Esophagus (tissue), 2 donors: ENCODE measurements around the gene PLXNB2. TPM values are rescaled to one million over a fixed set of nuclear protein-coding genes. Genes with fewer than 3 reads are reported as not detected.

Experiments
- H3K27ac ChIP-seq, 2 donors: one replicate each; pipeline ENCODE4 v1.5.1; 2013; ENCODE audit warnings: low read depth in 2 of 2, mild to moderate bottlenecking in 2 of 2, inconsistent platforms in 1 of 2, low read length in 1 of 2, moderate library complexity in 1 of 2
- H3K27me3 ChIP-seq, 2 donors: one replicate each; pipeline ENCODE4 v1.6.1; 2013; ENCODE audit warnings: low read length in 2 of 2, control low read depth in 1 of 2, mild to moderate bottlenecking in 1 of 2; ENCODE audit not compliant: insufficient read depth in 2 of 2, control insufficient read depth in 1 of 2
- H3K36me3 ChIP-seq, 2 donors: one replicate each; pipeline ENCODE4 v1.6.1; 2013; ENCODE audit warnings: low read length in 1 of 2; ENCODE audit not compliant: control insufficient read depth in 2 of 2, insufficient read depth in 2 of 2
- H3K4me1 ChIP-seq, 2 donors: one replicate each; pipeline ENCODE4 v1.6.1; 2013; ENCODE audit warnings: low read length in 1 of 2; ENCODE audit not compliant: control insufficient read depth in 2 of 2, insufficient read depth in 2 of 2
- H3K4me3 ChIP-seq, 2 donors: one replicate each; pipeline ENCODE4 v1.5.1; 2013; ENCODE audit warnings: low read length in 2 of 2, mild to moderate bottlenecking in 2 of 2, low read depth in 1 of 2, moderate library complexity in 1 of 2
- H3K9me3 ChIP-seq, 2 donors: one replicate each; pipeline ENCODE4 v1.6.1; 2013; ENCODE audit warnings: mild to moderate bottlenecking in 2 of 2, low read depth in 1 of 2, low read length in 1 of 2, moderate library complexity in 1 of 2; ENCODE audit not compliant: control insufficient read depth in 2 of 2, insufficient read depth in 1 of 2
- WGBS, 2 donors: extraction: QIAGEN DNeasy Blood & Tissue Kit; methylation state at CpG; one replicate each; pipeline ENCODE4 v1.1.7; 2013; 5-methylcytosine and 5-hydroxymethylcytosine counted together
- polyA plus RNA-seq, 2 donors: library from polyadenylated mRNA; stranded (reverse); fragments of 200-250 nt; gene quantifications; one replicate each; pipeline ENCODE4 v1.2.3, GENCODE V29; 2013
- donor health status: healthy with polysubstance abuse.
- donor health status: Bipolar disorder and iron deficiency.

PLXNB2 gene
- polyA plus RNA-seq, 2 donors = 107 to 186 TPM

DNA sequence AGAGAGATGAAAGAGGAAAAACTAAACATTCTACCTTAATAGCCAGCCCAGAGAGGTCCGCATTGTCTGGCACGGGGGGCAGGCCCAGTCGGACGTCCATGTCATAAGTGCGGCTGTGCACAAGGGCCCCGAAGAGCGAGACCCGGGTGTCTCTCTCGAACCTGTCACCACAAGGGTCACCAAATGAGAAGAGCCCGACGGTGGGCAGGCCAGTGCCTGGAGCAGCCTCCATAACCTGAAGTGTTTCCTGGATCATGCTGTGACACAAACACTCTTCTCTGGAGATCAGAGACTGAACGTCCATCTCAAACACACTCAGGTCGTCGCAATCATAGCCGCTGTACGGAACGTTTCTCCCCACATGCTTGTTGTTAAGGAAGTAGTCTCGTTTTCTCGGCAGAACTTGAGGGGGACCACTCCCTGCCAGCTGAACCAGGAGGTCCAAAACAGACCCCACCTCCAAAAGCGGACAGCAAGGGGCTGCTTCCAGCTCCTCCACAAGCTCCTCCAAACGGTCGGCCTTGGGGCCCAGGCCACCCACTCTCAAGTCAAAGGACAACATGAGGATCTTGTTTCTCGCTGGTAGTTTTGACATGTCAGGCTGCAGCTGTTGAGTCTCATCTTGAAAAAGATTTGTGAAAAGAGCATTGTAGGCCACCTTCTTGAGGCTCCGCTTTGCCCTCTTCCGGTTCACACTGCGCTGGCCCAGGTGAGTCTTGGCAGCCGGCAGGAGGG is 63.6 kb downstream of the PLXNB2 start:
- Histone ChIP-seq H3K27ac (peak overlapping the region; percentile 96), H3K27me3 (no peaks in the 10 kb centered on the region), H3K9me3 (no peaks in the 10 kb centered on the region), H3K4me1 (peaks cover 13 to 21% of the 10 kb centered on the region in 2 donors), H3K36me3 (peaks cover 9 to 31% of the 10 kb centered on the region in 2 donors), H3K4me3 (peak overlapping the region; percentile 77 to 82)
- WGBS, 2 donors = 14 to 15% methylated on average over 27 of the region's 27 CpGs

GRCh38 chr22:50242406-50242949 is 65.0 kb downstream of the PLXNB2 start:
- H3K36me3 ChIP-seq = peaks cover 9 to 22% of the 10 kb centered on the region in 2 donors
- H3K27ac ChIP-seq = no peak overlapping the region
- H3K4me1 ChIP-seq = peaks cover 11 to 17% of the 10 kb centered on the region in 2 donors
- peak overlapping the region in 1 of 2 donors; percentile 25 for H3K4me3 ChIP-seq
- 52 to 56% methylated on average over 14 of the region's 14 CpGs for WGBS, 2 donors
- H3K9me3 ChIP-seq = no peaks in the 10 kb centered on the region
- H3K27me3 ChIP-seq = no peaks in the 10 kb centered on the region

GRCh38 chr22:50238755-50239154 is 68.7 kb downstream of the PLXNB2 start:
- H3K27ac ChIP-seq = no peak overlapping the region
- peaks cover 9 to 21% of the 10 kb centered on the region in 2 donors for H3K36me3 ChIP-seq
- H3K27me3 ChIP-seq = no peaks in the 10 kb centered on the region
- no peak overlapping the region for H3K4me3 ChIP-seq
- H3K9me3 ChIP-seq = no peaks in the 10 kb centered on the region
- WGBS, 2 donors = 89 to 94% methylated on average over 9 of the region's 9 CpGs
- peaks cover 3 to 14% of the 10 kb centered on the region in 2 donors for H3K4me1 ChIP-seq

GRCh38 chr22:50236731-50237409 is 70.6 kb downstream of the PLXNB2 start:
- no peaks in the 10 kb centered on the region for H3K9me3 ChIP-seq
- 71% methylated on average over 11 of the region's 11 CpGs for WGBS, 2 donors
- no peaks in the 10 kb centered on the region for H3K27me3 ChIP-seq
- no peak overlapping the region for H3K4me3 ChIP-seq
- H3K27ac ChIP-seq = no peak overlapping the region
- peaks cover 9 to 29% of the 10 kb centered on the region in 2 donors for H3K36me3 ChIP-seq
- peaks cover 0 to 10% of the 10 kb centered on the region in 2 donors for H3K4me1 ChIP-seq

DNA sequence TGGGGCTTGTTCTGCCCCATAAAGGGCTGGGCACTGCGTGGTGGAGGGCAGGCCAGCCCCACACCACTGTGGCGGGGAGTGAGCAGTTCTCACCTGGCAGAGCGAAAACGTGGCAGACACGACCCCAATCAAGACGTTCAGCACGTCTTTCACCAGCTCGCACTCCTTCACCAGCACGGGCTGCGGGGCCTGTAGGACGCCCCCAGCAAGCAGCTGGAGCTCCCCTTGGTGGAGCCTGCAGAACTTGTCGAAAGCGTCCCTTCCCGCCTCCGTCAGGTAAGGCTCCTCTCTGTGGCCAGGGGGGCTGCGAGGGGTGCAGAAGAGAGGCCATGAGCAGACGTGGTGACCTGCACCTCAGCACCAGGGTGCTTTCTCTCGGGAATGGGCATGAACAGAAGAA is 74.2 kb downstream of the PLXNB2 start:
- H3K36me3 ChIP-seq = peaks cover 4 to 29% of the 10 kb centered on the region in 2 donors
- no peak overlapping the region for H3K27ac ChIP-seq
- H3K4me3 ChIP-seq = no peak overlapping the region
- H3K9me3 ChIP-seq = no peaks in the 10 kb centered on the region
- 91% methylated on average over 18 of the region's 18 CpGs for WGBS, 2 donors
- peaks cover 0 to 10% of the 10 kb centered on the region in 2 donors for H3K4me1 ChIP-seq
- no peaks in the 10 kb centered on the region for H3K27me3 ChIP-seq

- no peak overlapping the region for H3K27ac ChIP-seq
- H3K27me3 ChIP-seq = no peaks in the 10 kb centered on the region
- WGBS, 2 donors = 90 to 92% methylated on average over 20 of the region's 20 CpGs
- peaks cover 4 to 32% of the 10 kb centered on the region in 2 donors for H3K36me3 ChIP-seq
- peaks cover 0 to 10% of the 10 kb centered on the region in 2 donors for H3K4me1 ChIP-seq
- H3K4me3 ChIP-seq = no peak overlapping the region
- no peaks in the 10 kb centered on the region for H3K9me3 ChIP-seq
Observed at GRCh38 chr22:50232481-50233151, 74.8 kb downstream of the PLXNB2 start.

DNA sequence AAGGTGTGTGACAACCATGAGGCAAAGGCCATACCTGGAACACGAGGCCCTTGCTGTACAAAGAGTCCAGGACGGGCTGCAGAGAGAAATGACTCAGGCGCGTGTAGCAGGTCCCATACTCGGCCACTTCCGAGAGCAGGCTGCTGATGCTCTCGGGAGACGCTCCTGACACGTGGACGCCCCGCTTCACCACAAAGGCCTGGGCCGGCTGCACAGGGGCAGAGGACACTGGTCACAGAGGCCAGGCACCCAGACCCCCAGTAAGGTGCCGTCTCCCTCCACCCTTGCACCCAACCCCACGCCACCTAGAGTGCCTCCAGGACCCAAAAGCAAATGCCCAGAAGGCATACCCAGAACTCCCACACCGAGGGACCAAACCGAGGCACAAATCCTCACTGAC is 78.1 kb downstream of the PLXNB2 start:
- Histone ChIP-seq H3K27ac (no peak overlapping the region), H3K4me1 (peaks cover 0 to 4% of the 10 kb centered on the region in 2 donors), H3K27me3 (no peaks in the 10 kb centered on the region), H3K36me3 (peaks cover 5 to 47% of the 10 kb centered on the region in 2 donors), H3K4me3 (no peak overlapping the region), H3K9me3 (no peaks in the 10 kb centered on the region)
- WGBS, 2 donors = 95 to 96% methylated on average over 16 of the region's 16 CpGs

GRCh38 chr22:50228366-50228765 is 79.1 kb downstream of the PLXNB2 start:
- H3K36me3 ChIP-seq = peaks cover 12 to 53% of the 10 kb centered on the region in 2 donors

GRCh38 chr22:50227579-50228215 is 79.7 kb downstream of the PLXNB2 start:
- Histone ChIP-seq H3K4me1 (no peaks in the 10 kb centered on the region), H3K4me3 (no peak overlapping the region), H3K36me3 (peaks cover 12 to 53% of the 10 kb centered on the region in 2 donors), H3K27me3 (no peaks in the 10 kb centered on the region), H3K9me3 (no peaks in the 10 kb centered on the region), H3K27ac (no peak overlapping the region)
- WGBS, 2 donors = 92 to 96% methylated on average over 24 to 25 of the region's 25 CpGs

More at GRCh38 chr22:50228366-50228765, 79.1 kb downstream of the PLXNB2 start:
- no peaks in the 10 kb centered on the region for H3K9me3 ChIP-seq
- no peak overlapping the region for H3K27ac ChIP-seq
- WGBS, 2 donors = 96 to 97% methylated on average over 9 of the region's 9 CpGs
- no peaks in the 10 kb centered on the region for H3K4me1 ChIP-seq
- no peak overlapping the region for H3K4me3 ChIP-seq
- H3K27me3 ChIP-seq = no peaks in the 10 kb centered on the region
